ENCODE results near the gene SMAD9.

DNA sequence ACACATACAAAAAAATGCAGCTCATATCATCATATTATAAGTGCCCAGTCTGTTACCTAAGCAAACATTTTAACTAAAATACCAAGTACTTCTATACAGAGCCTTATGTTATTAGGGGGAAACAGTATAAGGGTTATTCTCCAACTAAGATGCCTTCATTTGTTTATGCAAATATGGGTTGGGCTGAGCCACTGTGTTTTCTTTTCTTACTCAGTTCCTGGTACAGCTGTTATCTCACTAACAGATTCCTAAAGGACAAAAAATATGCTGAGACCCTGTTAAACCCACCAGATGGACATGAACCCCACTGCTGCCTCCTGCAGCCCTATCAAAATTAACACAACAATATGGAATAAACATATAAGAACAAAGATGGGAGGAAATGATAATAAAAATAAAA is 34.5 kb upstream of the SMAD9 start:
- TF ChIP-seq FOXA1 (IDR thresholded peaks at IDR 0.05) (no peak), ZNF384 (IDR thresholded peaks at IDR 0.05) (no peak), SP1 (IDR thresholded peaks at IDR 0.05) (no peak), LEF1 (IDR thresholded peaks at IDR 0.05; ENCODE audit: borderline replicate concordance) (no peak), SUZ12 (IDR thresholded peaks at IDR 0.05) (no peak), L3MBTL2 (conservative IDR thresholded peaks at IDR 0.05) (no peak), ELF4 (IDR thresholded peaks at IDR 0.05) (no peak), FOXM1 (IDR thresholded peaks at IDR 0.05; ENCODE audit: borderline replicate concordance) (no peak), CTBP1 (IDR thresholded peaks at IDR 0.05; ENCODE audit: borderline replicate concordance) (no peak), BHLHE40 (IDR thresholded peaks at IDR 0.05; ENCODE audit: borderline replicate concordance) (no peak), HDGF (IDR thresholded peaks at IDR 0.05; ENCODE audit: borderline replicate concordance) (no peak), NFRKB (IDR thresholded peaks at IDR 0.05) (no peak), FOXK2 (IDR thresholded peaks at IDR 0.05) (no peak)
- TF ChIP-seq, protein P1, sequence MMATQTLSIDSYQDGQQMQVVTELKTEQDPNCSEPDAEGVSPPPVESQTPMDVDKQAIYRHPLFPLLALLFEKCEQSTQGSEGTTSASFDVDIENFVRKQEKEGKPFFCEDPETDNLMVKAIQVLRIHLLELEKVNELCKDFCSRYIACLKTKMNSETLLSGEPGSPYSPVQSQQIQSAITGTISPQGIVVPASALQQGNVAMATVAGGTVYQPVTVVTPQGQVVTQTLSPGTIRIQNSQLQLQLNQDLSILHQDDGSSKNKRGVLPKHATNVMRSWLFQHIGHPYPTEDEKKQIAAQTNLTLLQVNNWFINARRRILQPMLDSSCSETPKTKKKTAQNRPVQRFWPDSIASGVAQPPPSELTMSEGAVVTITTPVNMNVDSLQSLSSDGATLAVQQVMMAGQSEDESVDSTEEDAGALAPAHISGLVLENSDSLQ (IDR thresholded peaks at IDR 0.05) = no peak

All from HEK293T (cell line).